PC-3 (cell line): ENCODE data around the gene FBXW4. TPM values are rescaled to one million over a fixed set of nuclear protein-coding genes. Genes with fewer than 3 reads are reported as not detected.

Experiments used
- ATAC-seq: fragments of 200-7000 bp; cut with Tn5 transposase; 2 replicates; pipeline ENCODE4 v1.9.1; 2020; ENCODE audit warnings: mild to moderate bottlenecking, moderate library complexity
- BruUV-seq: library from RNA; stranded (reverse); fragments of 400-500 nt; replicated peaks from 2 replicates; lab custom pipeline; 2021; lab: Mats Ljungman, UMichigan
- CTCF ChIA-PET: fragments of 300-600 bp; sonication (Branson Sonifier 250); formaldehyde crosslinking; loops from one replicate; lab custom pipeline; 2022; ENCODE audit warnings: antibody characterized with exemption; lab: Charles Lee
- POLR2A ChIA-PET: fragments of 300-600 bp; sonication (Branson Sonifier 250); formaldehyde crosslinking; loops from one replicate; lab custom pipeline; 2022; ENCODE audit warnings: antibody characterized with exemption; ENCODE audit not compliant: unreplicated experiment; lab: Charles Lee
- DNase-seq: peaks from one replicate; pipeline ENCODE4 v3.0.0-alpha.2; 2015
- H2AFZ ChIP-seq: fragments of 300-600 bp; sonication (generic); 2 replicates; pipeline ENCODE4 v1.6.0; 2016; ENCODE audit warnings: antibody characterized with exemption, low read length
- H3F3A ChIP-seq: fragments of 300-600 bp; sonication (generic); one replicate; pipeline ENCODE4 v1.6.0; 2017; ENCODE audit warnings: antibody characterized with exemption, low read length, control low read depth, mild to moderate bottlenecking; ENCODE audit not compliant: unreplicated experiment
- H3K27ac ChIP-seq: fragments of 300-600 bp; sonication (generic); 2 replicates; pipeline ENCODE4 v1.5.1; 2016; ENCODE audit warnings: mild to moderate bottlenecking, low read length
- H3K27me3 ChIP-seq: fragments of 300-600 bp; sonication (generic); 2 replicates; pipeline ENCODE4 v1.6.1; 2016; ENCODE audit warnings: low read length, mixed read lengths
- H3K36me3 ChIP-seq: fragments of 300-600 bp; sonication (generic); 2 replicates; pipeline ENCODE4 v1.6.1; 2016; ENCODE audit warnings: low read depth, mixed run types, low read length, mixed read lengths
- H3K4me1 ChIP-seq: fragments of 300-600 bp; sonication (generic); 2 replicates; pipeline ENCODE4 v1.5.1; 2016; ENCODE audit warnings: low read length; ENCODE audit not compliant: insufficient read depth
- H3K4me2 ChIP-seq: fragments of 300-600 bp; sonication (generic); 2 replicates; pipeline ENCODE4 v1.6.0; 2016; ENCODE audit warnings: low read length
- H3K4me3 ChIP-seq: fragments of 300-600 bp; sonication (generic); 2 replicates; pipeline ENCODE4 v1.5.1; 2016; ENCODE audit warnings: mild to moderate bottlenecking, low read length, mixed read lengths
- H3K79me2 ChIP-seq: fragments of 300-600 bp; sonication (generic); 2 replicates; pipeline ENCODE4 v1.6.1; 2017; ENCODE audit warnings: low read length, mixed read lengths
- H3K9ac ChIP-seq: fragments of 300-600 bp; sonication (generic); 2 replicates; pipeline ENCODE4 v1.6.0; 2016; ENCODE audit warnings: mild to moderate bottlenecking, low read length
- H3K9me2 ChIP-seq: fragments of 300-600 bp; sonication (generic); replicated peaks from 2 replicates; pipeline ENCODE4 v1.6.1; 2016; ENCODE audit warnings: mixed run types, low read length, mixed read lengths
- H3K9me3 ChIP-seq: fragments of 300-600 bp; sonication (generic); 2 replicates; pipeline ENCODE4 v1.6.1; 2016; ENCODE audit warnings: low read length, mixed read lengths
- H4K20me1 ChIP-seq: fragments of 300-600 bp; sonication (generic); 2 replicates; pipeline ENCODE4 v1.6.1; 2016; ENCODE audit warnings: low read length, mixed read lengths
- CTCF ChIP-seq: fragments of 300-600 bp; sonication (generic); conservative IDR thresholded peaks from 2 replicates; pipeline ENCODE4 v1.5.1; 2017; ENCODE audit warnings: antibody characterized with exemption, low read depth, mild to moderate bottlenecking, low read length
- EZH2 ChIP-seq: fragments of 300-600 bp; sonication (generic); IDR thresholded peaks from one replicate; pipeline ENCODE4 v1.6.1; 2017; ENCODE audit warnings: antibody characterized with exemption, mild to moderate bottlenecking, low read length; ENCODE audit not compliant: unreplicated experiment
- EZH2phosphoT487 ChIP-seq: fragments of 300-600 bp; sonication (generic); IDR thresholded peaks from 2 replicates; pipeline ENCODE4 v1.6.1; 2018; ENCODE audit warnings: mild to moderate bottlenecking, antibody characterized with exemption, low read length, borderline replicate concordance
- intact Hi-C: fragments of 100-400 bp; cut with micrococcal nuclease; formaldehyde crosslinking; loops from 2 replicates; pipeline ENCODE4 v1.9.0; 2023
- total RNA-seq: library from RNA; depleted of rRNA; stranded (reverse); fragments of >200 nt; gene quantifications from 2 replicates; pipeline ENCODE4 v1.2.3, GENCODE V29; 2014

Gene FBXW4
- total RNA-seq, 1 experiment from 2014 or later: 18.8 TPM

DNA sequence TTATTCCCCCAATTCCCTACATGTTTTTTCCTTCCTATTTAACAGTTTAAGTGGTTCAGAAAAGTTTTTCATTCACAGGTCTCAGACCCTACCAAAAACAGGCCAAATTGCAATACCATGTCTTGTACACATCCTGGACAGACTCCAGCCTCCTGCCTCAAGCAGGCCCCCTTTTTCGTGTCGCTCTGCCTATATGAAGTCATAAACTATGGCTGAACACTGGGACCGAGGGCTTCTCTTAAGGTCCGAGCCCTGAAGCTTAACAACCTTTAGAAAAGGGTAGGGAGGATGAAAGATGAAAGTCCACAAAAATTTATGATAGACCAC, 1.4 kb downstream of the FBXW4 start:
- ATAC-seq (peak; percentile 16), DNase-seq (peak; percentile 17)
- intact Hi-C loops: no loop called here
- H3K27ac ChIP-seq: peak overlapping the region; percentile 80
- H4K20me1 ChIP-seq: no peaks in the 10 kb centered on the region
- H3K4me3 ChIP-seq: peak overlapping the region; percentile 93
- H3K9ac ChIP-seq: peak overlapping the region; percentile 99
- POLR2A ChIA-PET: interaction anchor here (0.5 kb wide), 1 partner anchor 12 kb away, joined by 3 read pairs; no protein-coding TSS in a partner anchor
- peaks cover 65% of the 10 kb centered on the region for H3K79me2 ChIP-seq
- no peaks in the 10 kb centered on the region for H3K36me3 ChIP-seq
- peak overlapping the region; percentile 80 for H2AFZ ChIP-seq
- no peaks in the 10 kb centered on the region for H3K9me2 ChIP-seq
- H3F3A ChIP-seq: no peaks in the 10 kb centered on the region
- no peaks in the 10 kb centered on the region for H3K27me3 ChIP-seq
- no TSS peak for BruUV-seq
- H3K4me1 ChIP-seq: peaks cover 16% of the 10 kb centered on the region
- peak overlapping the region; percentile 79 for H3K4me2 ChIP-seq
- CTCF ChIA-PET: no interaction called here
- H3K9me3 ChIP-seq: no peaks in the 10 kb centered on the region
- TF ChIP-seq EZH2 (no peak), EZH2phosphoT487 (no peak), CTCF (no peak)

- peaks cover 56% of the 10 kb centered on the region for H3K79me2 ChIP-seq
These were observed 3.9 kb downstream of the FBXW4 start for GRCh38 chr10:101691081-101691480.

DNA sequence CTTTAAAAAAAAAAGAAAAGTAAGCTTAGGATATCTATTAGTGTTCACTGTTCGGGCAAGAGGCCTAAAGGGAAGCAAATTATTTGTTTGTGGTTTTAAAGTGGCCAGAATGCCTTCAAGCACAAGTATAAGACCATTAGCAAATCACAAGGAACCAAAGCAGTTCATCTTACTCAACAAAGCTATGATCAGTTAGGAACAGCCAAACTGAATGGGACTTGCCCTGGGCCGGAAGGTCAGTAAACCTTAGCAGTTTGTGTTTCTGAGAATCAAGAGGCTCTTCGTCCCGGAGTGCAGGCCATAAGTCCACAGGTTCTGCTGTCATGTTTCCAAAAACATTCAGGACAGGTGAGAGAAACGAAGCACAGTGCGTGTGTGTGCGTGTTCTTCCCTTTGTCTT, 4.5 kb downstream of the FBXW4 start:
- Histone ChIP-seq H3K9ac (no peak overlapping the region), H2AFZ (no peak overlapping the region), H3K79me2 (peaks cover 50% of the 10 kb centered on the region), H3K36me3 (no peaks in the 10 kb centered on the region), H3K9me3 (no peaks in the 10 kb centered on the region), H3K9me2 (no peaks in the 10 kb centered on the region), H3K4me1 (peaks cover 13% of the 10 kb centered on the region), H3K27ac (no peak overlapping the region), H4K20me1 (no peaks in the 10 kb centered on the region), H3K27me3 (no peaks in the 10 kb centered on the region), H3K4me2 (no peak overlapping the region), H3F3A (no peaks in the 10 kb centered on the region), H3K4me3 (no peak overlapping the region)
- no peak for ATAC-seq
- intact Hi-C loops: no loop called here
- ChIA-PET POLR2A (no interaction called here), CTCF (no interaction called here)
- BruUV-seq: no TSS peak
- DNase-seq: no peak
- TF ChIP-seq EZH2phosphoT487 (no peak), EZH2 (no peak), CTCF (no peak)

More at GRCh38 chr10:101691081-101691480, 3.9 kb downstream of the FBXW4 start:
- H3F3A ChIP-seq: no peaks in the 10 kb centered on the region
- no peaks in the 10 kb centered on the region for H3K27me3 ChIP-seq
- H2AFZ ChIP-seq: no peak overlapping the region
- no peak overlapping the region for H3K4me2 ChIP-seq
- intact Hi-C loops: no loop called here
- peaks cover 16% of the 10 kb centered on the region for H3K4me1 ChIP-seq
- no peak overlapping the region for H3K9ac ChIP-seq
- ATAC-seq (no peak), DNase-seq (no peak)
- no peaks in the 10 kb centered on the region for H3K9me2 ChIP-seq
- no peaks in the 10 kb centered on the region for H3K36me3 ChIP-seq
- H3K27ac ChIP-seq: no peak overlapping the region
- CTCF ChIA-PET: no interaction called here
- no peak overlapping the region for H3K4me3 ChIP-seq
- H3K9me3 ChIP-seq: no peaks in the 10 kb centered on the region
- POLR2A ChIA-PET: no interaction called here
- TSS peak; percentile 7 for BruUV-seq
- TF ChIP-seq EZH2phosphoT487 (no peak), CTCF (no peak)
- H4K20me1 ChIP-seq: no peaks in the 10 kb centered on the region
